Measurements from ENCODE around the gene SIL1.
"Not testable (repeated sequence)": the region's sequence is repeated elsewhere in the genome, so short reads cannot be mapped to it uniquely, and the experiment has no call there.

Gene SIL1

DNA sequence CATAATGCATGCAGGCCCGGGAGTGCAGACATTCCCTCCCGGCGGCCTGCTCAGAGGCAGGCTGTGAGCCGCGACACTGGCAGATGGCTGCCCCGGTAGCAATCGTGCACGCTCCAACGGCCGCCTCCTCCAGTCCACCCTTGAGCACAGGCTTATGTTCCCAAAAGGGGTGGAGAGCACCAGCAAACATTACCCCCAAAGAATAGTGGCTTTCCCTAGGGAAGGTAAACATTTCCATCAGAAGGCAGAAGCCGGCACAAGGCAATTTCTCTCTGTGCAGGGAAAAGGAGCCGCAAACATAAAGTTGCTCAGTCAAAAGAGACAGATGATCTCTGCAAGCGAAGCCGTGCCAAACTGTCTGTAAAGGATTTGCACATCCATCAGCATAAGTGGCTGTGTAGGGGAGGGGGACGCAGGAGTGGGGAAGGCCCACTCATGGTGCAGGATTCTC lies 92.5 kb downstream of the SIL1 start:
- DNase-seq (ENCODE audit: low spot score): no peak

- DNase-seq (ENCODE audit: low spot score): peak; percentile 74
Measured at GRCh38 chr5:139104577-139105276, 93.4 kb downstream of the SIL1 start.

GRCh38 chr5:139103762-139104161 lies 94.4 kb downstream of the SIL1 start:
- DNase-seq (ENCODE audit: low spot score): no peak

DNA sequence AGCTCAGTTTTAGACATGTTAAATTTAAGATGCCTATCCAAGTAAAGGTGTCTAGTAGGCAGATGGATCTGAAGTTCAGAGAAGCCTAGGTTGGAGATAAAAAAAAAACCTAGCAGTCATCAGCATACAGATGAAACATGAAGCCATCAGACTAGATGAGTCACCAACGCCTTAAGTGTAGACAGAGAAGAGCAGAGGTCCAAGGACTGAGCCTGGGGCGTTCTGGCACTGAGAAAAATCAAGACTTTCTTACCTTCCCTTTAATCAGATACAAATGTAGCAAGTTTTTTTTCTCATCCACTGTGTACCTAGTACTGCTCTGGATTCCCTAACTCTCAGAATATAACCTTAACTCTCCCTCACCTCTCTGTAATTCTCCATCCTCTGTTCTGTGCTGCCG lies 97.3 kb downstream of the SIL1 start:
- no peak for DNase-seq (ENCODE audit: low spot score)

GRCh38 chr5:139094154-139095131 lies 103.7 kb downstream of the SIL1 start:
- no peak for DNase-seq (ENCODE audit: low spot score)

- DNase-seq (ENCODE audit: low spot score): no peak
Measured at GRCh38 chr5:139092741-139093343, 105.3 kb downstream of the SIL1 start.

DNA sequence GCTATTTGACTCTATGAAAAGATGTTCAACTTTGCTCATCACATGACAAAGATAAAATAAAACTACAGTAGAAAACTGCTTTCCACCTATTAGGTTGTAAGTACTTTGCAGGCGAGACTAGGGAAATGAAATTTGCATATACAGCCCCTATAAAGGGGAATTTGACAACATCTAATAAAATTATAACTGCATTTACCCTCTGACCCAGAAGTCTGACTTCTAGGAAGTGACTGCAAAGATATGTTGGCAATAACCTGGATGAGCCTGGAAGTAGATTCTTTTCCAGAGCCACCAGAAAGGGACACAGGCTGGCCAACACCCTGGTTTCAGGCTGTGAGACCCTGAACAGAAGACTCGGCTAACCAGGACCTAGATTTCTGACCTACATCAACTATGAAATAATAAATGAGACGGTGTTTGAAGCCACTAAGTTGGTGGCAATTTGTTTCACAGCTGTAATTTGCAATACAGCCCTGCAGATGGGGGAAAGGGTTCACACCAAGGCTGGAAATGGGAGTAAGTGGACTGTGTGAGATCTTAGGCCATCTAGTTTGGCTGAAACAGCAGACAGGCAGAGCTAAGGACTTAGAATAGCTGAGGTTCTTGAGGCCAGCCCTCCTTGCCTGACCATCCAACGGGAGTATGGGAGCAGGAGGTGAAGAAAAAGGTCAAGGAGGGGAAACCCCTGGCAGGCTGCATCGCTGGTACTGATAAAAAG lies 106.6 kb downstream of the SIL1 start:
- no peak for DNase-seq (ENCODE audit: low spot score)

DNA sequence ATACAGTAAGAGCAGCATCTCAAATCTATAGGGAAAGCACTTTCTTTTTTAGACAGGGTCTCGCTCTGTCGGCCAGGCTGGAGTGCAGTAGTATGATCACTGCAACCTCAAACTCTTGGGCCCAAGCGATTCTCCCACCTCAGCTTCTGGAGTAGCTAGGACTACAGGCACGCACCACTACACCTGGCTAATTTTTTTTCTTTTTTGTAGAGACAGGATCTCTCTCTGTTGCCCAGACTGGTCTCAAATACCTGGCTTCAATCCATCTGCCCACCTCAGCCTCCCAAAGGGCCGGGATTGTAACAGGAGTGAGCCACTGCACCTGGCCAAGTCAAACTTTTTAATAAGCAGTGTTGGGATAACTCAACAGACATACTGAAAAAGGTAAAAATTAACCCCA lies 107.6 kb downstream of the SIL1 start:
- no peak for DNase-seq (ENCODE audit: low spot score)

DNA sequence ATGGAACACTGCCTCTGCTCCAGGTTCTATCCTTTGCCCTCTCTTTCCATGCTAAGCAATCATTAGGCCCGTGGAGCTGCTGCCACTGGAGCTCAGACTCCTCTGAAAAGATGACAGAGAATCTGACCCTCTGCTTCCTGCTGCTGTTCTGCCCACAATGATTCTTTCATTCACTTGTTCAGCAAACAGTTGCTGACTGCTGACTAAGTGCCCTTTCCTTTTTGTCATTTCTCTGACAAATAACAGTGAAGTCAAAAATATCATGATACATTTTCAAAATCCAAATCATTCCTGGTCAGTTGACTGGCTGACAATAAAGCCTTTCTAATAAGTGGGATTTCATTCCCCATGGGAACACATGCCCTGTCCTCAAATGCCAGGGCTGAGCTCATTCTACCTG lies 110.1 kb downstream of the SIL1 start:
- DNase-seq (ENCODE audit: low spot score): no peak

DNA sequence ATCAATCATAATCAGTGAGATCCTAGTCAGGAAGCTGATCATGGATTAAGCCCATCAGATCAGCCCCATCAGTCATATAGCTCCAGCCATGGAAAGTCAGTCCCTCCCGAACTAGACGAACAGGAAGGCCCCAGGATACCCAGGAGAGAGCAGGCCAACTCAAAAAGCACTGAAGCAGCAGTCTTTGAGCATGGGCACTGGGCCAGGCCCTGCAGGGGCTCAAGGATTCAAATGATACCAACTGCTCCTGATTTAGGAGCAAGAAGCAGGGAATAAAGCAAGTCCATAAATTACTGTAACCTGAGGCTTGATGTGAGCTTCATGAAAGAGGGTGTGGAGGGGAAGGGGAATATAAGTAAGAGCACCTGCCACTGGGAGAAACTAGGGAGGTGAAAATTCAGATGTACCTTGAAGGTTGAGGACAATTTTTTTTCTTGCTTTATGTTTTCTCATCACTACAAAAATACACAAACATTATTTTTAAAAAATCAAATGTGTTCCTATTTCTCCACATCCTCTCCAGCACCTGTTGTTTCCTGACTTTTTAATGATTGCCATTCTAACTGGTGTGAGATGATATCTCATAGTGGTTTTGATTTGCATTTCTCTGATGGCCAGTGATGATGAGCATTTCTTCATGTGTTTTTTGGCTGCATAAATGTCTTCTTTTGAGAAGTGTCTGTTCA lies 115.2 kb downstream of the SIL1 start:
- DNase-seq (ENCODE audit: low spot score): no peak

GRCh38 chr5:139079991-139080610 lies 118.1 kb downstream of the SIL1 start:
- no peak for DNase-seq (ENCODE audit: low spot score)

GRCh38 chr5:139079225-139079990 lies 118.8 kb downstream of the SIL1 start:
- no peak for DNase-seq (ENCODE audit: low spot score)

- no peak for DNase-seq (ENCODE audit: low spot score)
Measured at GRCh38 chr5:139078345-139078744, 119.8 kb downstream of the SIL1 start.

DNA sequence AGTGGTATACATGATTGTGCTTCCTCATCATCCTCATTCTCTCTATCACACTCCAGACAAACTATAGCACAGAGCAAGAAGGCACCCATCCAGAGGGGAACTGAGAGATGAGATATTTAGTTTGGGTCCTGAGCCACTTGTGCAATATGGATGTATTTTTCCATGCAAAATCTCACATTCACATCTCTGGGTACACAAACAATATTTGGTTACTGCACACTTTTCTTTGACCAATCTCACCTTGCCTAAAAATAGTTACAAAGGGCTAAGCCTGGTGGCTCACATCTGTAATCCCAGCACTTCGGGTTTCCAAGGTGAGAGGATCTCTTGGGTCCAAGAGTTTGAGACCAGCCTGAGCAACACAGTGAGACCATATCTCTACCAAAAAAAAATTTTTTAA lies 120.3 kb downstream of the SIL1 start:
- no peak for DNase-seq (ENCODE audit: low spot score)

DNA sequence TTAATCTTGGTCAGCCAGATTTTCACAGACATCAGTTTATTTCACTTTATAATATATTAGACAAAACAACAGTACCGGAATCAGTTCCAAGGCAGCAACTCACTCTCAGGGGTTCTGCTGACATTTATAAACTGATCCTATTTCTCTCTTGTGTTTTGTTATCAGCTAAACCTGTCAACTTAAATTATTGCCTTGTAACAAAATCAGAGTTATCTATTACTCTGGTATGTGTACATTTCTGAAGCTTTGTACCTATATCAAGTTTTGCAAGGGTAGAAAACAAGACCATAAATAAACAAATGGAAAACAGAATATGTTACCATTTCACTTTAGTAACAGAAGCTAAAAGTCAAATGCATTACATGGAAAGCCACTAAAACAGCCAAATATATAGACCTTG lies 122.1 kb downstream of the SIL1 start:
- no peak for DNase-seq (ENCODE audit: low spot score)

DNA sequence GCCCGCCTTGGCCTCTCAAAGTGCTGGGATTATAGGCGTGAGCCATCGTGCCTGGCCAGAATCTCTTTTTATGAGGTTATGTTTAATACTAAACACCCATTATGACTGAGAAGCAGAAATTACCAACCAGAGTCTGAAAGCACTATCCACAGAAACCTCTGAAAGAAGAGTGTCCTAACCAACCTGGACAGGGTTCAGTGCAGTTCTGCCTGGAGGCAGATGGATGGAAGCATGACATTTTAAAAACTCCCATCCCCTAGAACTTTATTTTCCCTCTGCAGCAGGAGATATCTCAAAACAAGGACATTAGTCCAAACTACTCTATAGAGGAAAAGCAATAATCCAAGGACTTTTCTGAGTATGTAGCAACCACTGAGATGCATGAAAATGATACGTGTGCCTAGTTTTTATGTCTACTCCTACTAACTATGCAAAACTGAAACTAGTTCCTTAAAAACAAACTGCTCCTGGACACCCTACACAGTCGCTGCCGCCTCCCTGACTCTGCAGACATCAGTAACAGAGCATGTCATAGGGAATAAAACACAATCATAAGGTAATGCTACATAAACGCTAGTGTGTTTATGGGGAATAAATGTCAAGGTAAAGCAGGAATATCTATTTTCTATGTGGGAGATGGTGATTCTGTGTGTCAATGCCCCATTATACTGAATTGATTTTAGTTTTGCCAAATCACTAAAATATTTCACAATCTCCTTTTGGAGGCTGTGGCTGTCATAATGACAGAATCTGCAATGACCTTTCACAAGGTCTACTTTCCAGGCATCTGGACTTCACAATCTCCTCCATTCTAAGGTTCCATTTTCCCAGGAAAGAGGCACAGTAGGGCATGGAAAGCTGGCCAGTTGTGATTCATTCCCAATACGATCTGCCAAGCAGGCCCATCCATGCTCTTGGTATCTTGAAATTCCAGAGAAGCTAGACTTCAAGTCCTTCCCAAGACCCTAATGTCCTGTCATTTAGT lies 122.8 kb downstream of the SIL1 start:
- no peak for DNase-seq (ENCODE audit: low spot score)

- DNase-seq (ENCODE audit: low spot score): not testable (repeated sequence)
Measured at GRCh38 chr5:139073956-139074355, 124.2 kb downstream of the SIL1 start.

DNA sequence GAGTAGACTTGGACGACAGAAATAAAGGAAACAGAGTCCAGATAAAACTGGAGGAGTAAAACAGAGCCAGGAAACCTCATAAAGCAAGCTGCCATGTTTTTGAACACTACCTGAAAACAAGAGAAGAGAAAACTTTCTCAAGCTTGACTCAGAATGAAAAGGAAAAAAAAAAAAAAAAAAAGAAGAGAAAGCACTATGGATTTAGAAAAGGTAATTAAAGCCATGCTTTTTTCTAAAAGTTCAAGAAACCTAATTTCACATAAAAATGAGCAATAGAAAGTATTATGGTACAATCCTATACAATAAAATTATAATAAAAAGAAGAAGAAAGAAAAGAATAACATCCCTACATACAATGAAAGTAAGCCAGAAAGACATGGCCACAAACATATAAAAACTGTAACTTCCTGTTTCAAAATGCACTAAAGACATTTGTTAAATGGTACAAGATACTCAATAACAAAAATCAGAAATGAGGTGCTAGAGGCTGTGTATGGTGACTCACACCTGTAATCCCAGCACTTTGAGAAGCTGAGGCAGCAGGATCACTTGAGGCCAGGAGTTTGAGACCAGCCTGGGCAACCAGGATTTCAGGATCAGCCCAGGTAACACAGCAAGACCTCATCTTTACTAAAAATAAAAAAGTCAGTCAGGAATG lies 129.5 kb downstream of the SIL1 start:
- no peak for DNase-seq (ENCODE audit: low spot score)
